AG04449 (cell line): Measurements from ENCODE around the gene ASB1.

ENCODE experiments used
- CTCF ChIA-PET: fragments of 350-600 bp; formaldehyde crosslinking; extraction: SDS; loops from one replicate; lab custom pipeline; 2021; ENCODE audit warnings: antibody characterized with exemption; lab: Yijun Ruan, JAX
- POLR2A ChIA-PET: fragments of 400-600, 350-600 bp; formaldehyde crosslinking; extraction: SDS; loops from one replicate; lab custom pipeline; 2020; ENCODE audit warnings: antibody characterized with exemption, inconsistent platforms; lab: Yijun Ruan, JAX
- DNase-seq: peaks from one replicate; pipeline ENCODE4 v3.0.0-alpha.2; 2010; ENCODE audit warnings: low read depth, low spot score
- H3K4me3 ChIP-seq: 2 replicates; pipeline ENCODE4 v1.5.1; 2011; ENCODE audit warnings: low read depth, mild to moderate bottlenecking, control low read depth, low read length
- TF ChIP-seq, protein P1 (sequence below): IDR thresholded peaks from one replicate; pipeline ENCODE4 v1.5.1; 2011; ENCODE audit warnings: mild to moderate bottlenecking, moderate library complexity, low read length, control low read depth, inconsistent platforms; ENCODE audit not compliant: insufficient read depth; ENCODE audit errors: missing control alignments

ASB1 gene

DNA sequence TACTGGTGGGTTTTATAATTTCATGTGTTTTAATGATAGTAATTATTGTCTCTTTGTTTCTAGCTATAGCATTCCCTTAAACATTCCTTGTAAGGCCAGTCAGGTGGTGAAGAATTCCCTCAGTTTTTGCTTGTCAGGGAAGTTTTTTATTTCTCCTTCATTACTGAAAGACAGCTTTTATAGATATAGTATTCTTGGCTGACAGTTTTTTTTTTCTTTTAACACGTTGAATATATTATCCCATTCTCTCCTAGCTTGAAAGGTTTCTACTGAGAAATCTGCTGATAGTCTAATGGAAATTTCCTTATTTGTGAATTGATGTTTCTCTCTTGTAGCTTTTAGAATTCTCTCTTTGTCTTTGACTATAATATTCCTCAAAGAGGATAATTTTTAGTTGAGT, 46.8 kb downstream of the ASB1 start:
- ChIA-PET CTCF (interaction anchor here (0.8 to 1.5 kb wide), 2 partner anchors 9 to 40 kb away, joined by 4 to 17 read pairs; no protein-coding TSS in a partner anchor), POLR2A (no interaction called here)
- no peak for DNase-seq
- TF ChIP-seq, protein P1, sequence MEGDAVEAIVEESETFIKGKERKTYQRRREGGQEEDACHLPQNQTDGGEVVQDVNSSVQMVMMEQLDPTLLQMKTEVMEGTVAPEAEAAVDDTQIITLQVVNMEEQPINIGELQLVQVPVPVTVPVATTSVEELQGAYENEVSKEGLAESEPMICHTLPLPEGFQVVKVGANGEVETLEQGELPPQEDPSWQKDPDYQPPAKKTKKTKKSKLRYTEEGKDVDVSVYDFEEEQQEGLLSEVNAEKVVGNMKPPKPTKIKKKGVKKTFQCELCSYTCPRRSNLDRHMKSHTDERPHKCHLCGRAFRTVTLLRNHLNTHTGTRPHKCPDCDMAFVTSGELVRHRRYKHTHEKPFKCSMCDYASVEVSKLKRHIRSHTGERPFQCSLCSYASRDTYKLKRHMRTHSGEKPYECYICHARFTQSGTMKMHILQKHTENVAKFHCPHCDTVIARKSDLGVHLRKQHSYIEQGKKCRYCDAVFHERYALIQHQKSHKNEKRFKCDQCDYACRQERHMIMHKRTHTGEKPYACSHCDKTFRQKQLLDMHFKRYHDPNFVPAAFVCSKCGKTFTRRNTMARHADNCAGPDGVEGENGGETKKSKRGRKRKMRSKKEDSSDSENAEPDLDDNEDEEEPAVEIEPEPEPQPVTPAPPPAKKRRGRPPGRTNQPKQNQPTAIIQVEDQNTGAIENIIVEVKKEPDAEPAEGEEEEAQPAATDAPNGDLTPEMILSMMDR = no peak
- H3K4me3 ChIP-seq = no peak overlapping the region

DNA sequence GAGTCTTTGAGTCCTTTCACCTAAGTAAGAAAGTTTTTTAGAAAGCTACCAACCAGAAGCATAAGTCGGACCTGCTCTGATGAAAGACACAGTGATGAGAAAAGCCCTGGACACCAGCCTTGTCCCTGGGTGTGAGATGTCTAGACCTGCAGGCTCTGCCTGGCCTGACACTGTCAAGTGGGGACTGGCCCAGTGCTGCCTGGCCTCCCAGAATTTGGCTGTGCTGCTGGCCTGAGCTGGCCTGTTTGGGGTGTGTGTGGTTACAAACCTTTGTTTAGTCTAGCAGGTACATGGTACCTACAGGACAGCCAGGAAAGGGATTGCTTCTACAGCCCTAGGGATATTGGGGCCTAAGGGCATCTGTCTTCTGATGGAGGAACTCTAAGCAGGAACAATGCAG, 48.3 kb downstream of the ASB1 start:
- no peak overlapping the region for H3K4me3 ChIP-seq
- POLR2A ChIA-PET = no interaction called here
- TF ChIP-seq, protein P1 = no peak
- CTCF ChIA-PET = interaction anchor here (0.8 to 2.0 kb wide), 3 partner anchors 11 to 105 kb away, joined by 3 to 5 read pairs (median 3); no protein-coding TSS in a partner anchor
- no peak for DNase-seq

DNA sequence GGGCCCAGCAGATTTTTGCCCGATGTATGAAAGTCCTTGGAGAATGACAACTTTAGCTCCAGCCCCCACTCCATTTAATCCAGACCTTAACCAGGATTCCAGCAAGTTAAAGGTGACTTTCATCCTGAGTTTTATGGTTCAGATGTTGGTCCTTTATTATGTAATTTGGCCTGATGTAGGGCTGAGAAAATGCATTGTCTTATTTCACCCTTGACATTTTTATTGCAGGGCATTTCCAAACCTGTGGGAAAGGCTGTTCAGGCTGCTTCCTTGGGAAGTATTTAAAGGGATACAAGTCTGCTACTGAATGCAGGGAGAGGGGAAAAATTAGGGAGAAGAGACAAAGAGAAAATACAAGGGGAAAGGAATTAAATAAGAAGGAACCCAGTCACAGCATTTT, 48.8 kb downstream of the ASB1 start:
- ChIA-PET CTCF (interaction anchor here (0.8 to 2.0 kb wide), 3 partner anchors 11 to 106 kb away, joined by 3 to 5 read pairs (median 3); no protein-coding TSS in a partner anchor), POLR2A (no interaction called here)
- H3K4me3 ChIP-seq = no peak overlapping the region
- no peak for DNase-seq
- TF ChIP-seq, protein P1 = no peak

DNA sequence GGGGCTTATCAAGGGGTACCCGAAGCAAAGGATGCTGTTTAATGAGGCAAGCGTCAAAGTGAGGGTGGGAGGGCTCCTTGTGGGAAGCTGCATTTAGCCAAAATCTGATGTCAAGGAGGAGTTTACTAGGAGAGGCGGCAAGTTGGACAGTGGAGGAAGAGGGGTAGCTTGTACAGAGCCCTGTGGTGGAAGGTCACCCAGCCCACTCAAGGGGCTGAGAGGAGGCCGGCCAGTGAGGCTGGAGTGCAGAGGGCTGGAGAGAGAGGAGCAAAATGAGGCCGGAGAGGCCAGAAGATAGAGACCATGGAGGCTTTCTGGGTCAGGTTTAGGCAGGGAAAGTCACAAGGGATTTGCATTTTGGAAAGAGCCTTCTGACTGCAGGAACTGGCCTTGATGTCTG, 49.5 kb downstream of the ASB1 start:
- H3K4me3 ChIP-seq = no peak overlapping the region
- TF ChIP-seq, protein P1 = no peak
- no peak for DNase-seq
- ChIA-PET POLR2A (no interaction called here), CTCF (interaction anchor here (1.3 to 2.0 kb wide), 2 partner anchors 12 to 106 kb away, joined by 3 to 5 read pairs; no protein-coding TSS in a partner anchor)

DNA sequence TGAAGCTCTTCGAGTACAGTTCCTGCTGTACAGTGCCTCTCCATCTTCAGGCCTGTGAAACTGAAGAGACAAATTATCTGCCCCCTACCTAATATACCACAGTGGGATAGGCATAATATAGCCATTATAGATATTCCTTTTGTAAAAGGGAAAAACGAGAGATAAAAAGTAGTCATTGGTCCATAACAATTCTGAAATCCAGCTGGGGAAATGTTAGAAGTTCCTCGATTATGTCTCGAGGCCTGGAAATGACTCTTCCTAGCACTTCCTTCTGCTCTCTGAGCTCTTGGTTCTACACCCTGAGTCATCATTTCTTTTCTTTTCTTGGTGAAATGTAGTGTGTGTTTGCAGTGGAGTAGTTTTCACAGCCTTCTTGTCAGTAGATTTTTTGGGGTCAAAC, 51.5 kb downstream of the ASB1 start:
- TF ChIP-seq, protein P1 = no peak
- DNase-seq = no peak
- ChIA-PET CTCF (interaction anchor here (1.0 to 1.9 kb wide), 5 partner anchors 13 to 121 kb away, joined by 4 to 8 read pairs (median 4); no protein-coding TSS in a partner anchor), POLR2A (no interaction called here)
- H3K4me3 ChIP-seq = no peak overlapping the region

DNA sequence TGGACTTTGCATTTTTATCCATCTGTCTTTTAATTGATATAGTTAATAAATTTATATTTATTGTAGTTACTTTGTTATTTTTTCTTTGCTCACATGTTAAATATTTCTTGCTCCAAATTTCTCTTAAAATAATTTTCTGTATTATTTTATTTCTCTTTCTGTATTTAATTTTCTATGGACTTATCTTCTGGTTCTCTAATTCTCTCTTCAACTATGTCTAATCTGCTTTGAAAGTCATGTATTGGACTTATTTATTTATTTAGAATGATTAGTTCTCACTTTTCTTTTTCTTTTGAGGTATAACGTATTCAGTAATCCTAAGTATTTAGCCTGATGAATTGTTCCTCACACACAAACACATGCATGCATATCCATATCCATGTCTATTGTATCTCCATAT, 53.1 kb downstream of the ASB1 start:
- ChIA-PET CTCF (interaction anchor here (1.4 kb wide), 1 partner anchor 21 kb away, joined by 3 read pairs; no protein-coding TSS in a partner anchor), POLR2A (no interaction called here)
- no peak for DNase-seq
- no peak overlapping the region for H3K4me3 ChIP-seq
- TF ChIP-seq, protein P1 = no peak
